Caco-2 (cell line): ENCODE measurements around the gene PPM1A. TPM values are rescaled to one million over a fixed set of nuclear protein-coding genes. Genes with fewer than 3 reads are reported as not detected.

ENCODE experiments used
- BruUV-seq: library from RNA; stranded (reverse); fragments of 400-500 nt; replicated peaks from 2 replicates; lab custom pipeline; 2021; lab: Mats Ljungman, UMichigan
- CTCF ChIA-PET: fragments of 300-600 bp; sonication (Branson Sonifier 250); formaldehyde crosslinking; loops from one replicate; lab custom pipeline; 2022; ENCODE audit warnings: antibody characterized with exemption; lab: Charles Lee
- POLR2A ChIA-PET: fragments of 300-600 bp; sonication (Branson Sonifier 250); formaldehyde crosslinking; loops from one replicate; lab custom pipeline; 2022; ENCODE audit warnings: antibody characterized with exemption; lab: Charles Lee
- DNase-seq, 2 experiments: peaks; one replicate each; pipeline versions ENCODE4 v3.0.0 to v3.0.0-alpha.2; 2020 to 2022
- H3K27me3 ChIP-seq: replicated peaks from 2 replicates; pipeline ENCODE4 v1.6.0; 2011; ENCODE audit warnings: low read length; ENCODE audit not compliant: control insufficient read depth, insufficient read depth
- H3K36me3 ChIP-seq: 2 replicates; pipeline ENCODE4 v1.5.1; 2011; ENCODE audit warnings: low read length; ENCODE audit not compliant: control insufficient read depth, insufficient read depth
- H3K4me1 ChIP-seq: fragments of 250-450 bp; sonication (Bioruptor Pico); 2 replicates; pipeline ENCODE4 v1.5.1; 2020; ENCODE audit warnings: mild to moderate bottlenecking
- H3K4me3 ChIP-seq: 2 replicates; pipeline ENCODE4 v1.5.1; 2011; ENCODE audit warnings: low read depth, mild to moderate bottlenecking, control low read depth, low read length
- H3K9me3 ChIP-seq: fragments of 250-450 bp; sonication (Bioruptor Pico); 2 replicates; pipeline ENCODE4 v1.5.1; 2020; ENCODE audit warnings: mild to moderate bottlenecking, moderate library complexity
- H3K27ac Mint-ChIP-seq: one replicate; pipeline ENCODE4 v1.8.0; 2022; ENCODE audit warnings: mixed read lengths; ENCODE audit not compliant: unreplicated experiment
- H3K27me3 Mint-ChIP-seq: one replicate; pipeline ENCODE4 v1.8.0; 2022; ENCODE audit warnings: mixed read lengths; ENCODE audit not compliant: insufficient read depth, unreplicated experiment
- H3K36me3 Mint-ChIP-seq: one replicate; pipeline ENCODE4 v1.8.0; 2022; ENCODE audit warnings: mild to moderate bottlenecking, mixed read lengths; ENCODE audit not compliant: insufficient read depth, unreplicated experiment
- H3K4me1 Mint-ChIP-seq: one replicate; pipeline ENCODE4 v1.8.0; 2022; ENCODE audit warnings: low read depth, mixed read lengths; ENCODE audit not compliant: unreplicated experiment
- H3K4me3 Mint-ChIP-seq: one replicate; pipeline ENCODE4 v1.8.0; 2022; ENCODE audit warnings: mild to moderate bottlenecking, moderate library complexity, mixed read lengths; ENCODE audit not compliant: unreplicated experiment
- H3K9me3 Mint-ChIP-seq: one replicate; pipeline ENCODE4 v1.8.0; 2022; ENCODE audit warnings: mixed read lengths; ENCODE audit not compliant: unreplicated experiment
- intact Hi-C: fragments of 100-400 bp; cut with micrococcal nuclease; formaldehyde crosslinking; loops from one replicate; pipeline ENCODE4 v1.10.0; 2022; ENCODE audit not compliant: unreplicated experiment
- total RNA-seq: library from RNA; stranded (reverse); gene quantifications from 2 replicates; pipeline ENCODE4 v1.2.3, GENCODE V29; 2022
- TF ChIP-seq, protein P1 (sequence below), 2 experiments: fragments of 200-600 bp in 1 of 2; IDR thresholded peaks; 1 replicate in 1 of 2; 2 replicates in 1 of 2; pipeline versions ENCODE4 v1.5.1 to v1.8.0; 2011 to 2022; ENCODE audit warnings: antibody characterized with exemption in 1 of 2, control low read depth in 1 of 2, inconsistent platforms in 1 of 2, low read depth in 1 of 2, low read length in 1 of 2, mild to moderate bottlenecking in 1 of 2, moderate library complexity in 1 of 2; ENCODE audit not compliant: insufficient read depth in 1 of 2, severe bottlenecking in 1 of 2, unreplicated experiment in 1 of 2

The PPM1A gene
- total RNA-seq, 1 experiment from 2014 or later, result 35.6 TPM

DNA sequence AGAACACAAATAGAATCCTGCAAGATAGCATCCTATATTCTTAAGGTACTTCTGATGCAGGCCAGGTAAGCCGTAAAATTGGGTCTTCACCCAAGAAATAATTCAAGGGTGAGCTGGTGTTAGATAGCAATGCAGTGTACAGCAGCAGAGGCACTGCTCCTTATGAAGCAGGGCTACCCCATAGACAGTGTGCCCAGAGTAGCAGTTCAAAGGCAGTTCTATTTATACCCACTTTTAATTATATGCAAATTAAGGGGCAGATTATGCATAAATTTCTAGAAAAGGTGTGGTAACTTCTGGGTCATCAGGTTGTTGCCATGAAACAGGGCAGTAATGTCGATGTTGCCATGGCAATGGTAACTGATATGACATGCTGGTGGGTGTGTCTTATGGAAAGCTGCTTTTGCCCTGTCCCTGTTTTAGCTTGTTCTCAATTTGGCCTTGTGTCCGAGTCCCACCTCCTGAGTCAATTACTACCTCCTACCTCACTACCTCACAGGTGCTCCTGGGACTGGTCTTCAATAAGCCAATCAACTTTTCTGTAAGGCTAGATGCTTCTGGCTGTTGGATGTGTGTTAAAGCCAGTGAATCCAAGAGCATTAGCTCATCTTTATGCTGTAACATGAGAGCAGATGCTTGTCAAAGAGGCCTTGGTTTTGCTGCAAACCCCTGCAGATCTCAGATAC lies 61.0 kb downstream of the PPM1A start:
- H3K27ac Mint-ChIP-seq, result no peak overlapping the region
- Histone ChIP-seq H3K4me1 (no peaks in the 10 kb centered on the region), H3K9me3 (no peaks in the 10 kb centered on the region), H3K27me3 (no peaks in the 10 kb centered on the region), H3K36me3 (no peaks in the 10 kb centered on the region), H3K4me3 (no peak overlapping the region)
- no peak overlapping the region for H3K4me3 Mint-ChIP-seq
- H3K36me3 Mint-ChIP-seq, result peaks cover 4% of the 10 kb centered on the region
- no peak for DNase-seq
- POLR2A ChIA-PET, result no interaction called here
- intact Hi-C loops, result loop anchor here (5.0 kb wide), 2 partner anchors 43 to 877 kb away; no protein-coding TSS in a partner anchor
- peaks cover 4% of the 10 kb centered on the region for H3K27me3 Mint-ChIP-seq
- BruUV-seq, result no TSS peak
- TF ChIP-seq, protein P1, sequence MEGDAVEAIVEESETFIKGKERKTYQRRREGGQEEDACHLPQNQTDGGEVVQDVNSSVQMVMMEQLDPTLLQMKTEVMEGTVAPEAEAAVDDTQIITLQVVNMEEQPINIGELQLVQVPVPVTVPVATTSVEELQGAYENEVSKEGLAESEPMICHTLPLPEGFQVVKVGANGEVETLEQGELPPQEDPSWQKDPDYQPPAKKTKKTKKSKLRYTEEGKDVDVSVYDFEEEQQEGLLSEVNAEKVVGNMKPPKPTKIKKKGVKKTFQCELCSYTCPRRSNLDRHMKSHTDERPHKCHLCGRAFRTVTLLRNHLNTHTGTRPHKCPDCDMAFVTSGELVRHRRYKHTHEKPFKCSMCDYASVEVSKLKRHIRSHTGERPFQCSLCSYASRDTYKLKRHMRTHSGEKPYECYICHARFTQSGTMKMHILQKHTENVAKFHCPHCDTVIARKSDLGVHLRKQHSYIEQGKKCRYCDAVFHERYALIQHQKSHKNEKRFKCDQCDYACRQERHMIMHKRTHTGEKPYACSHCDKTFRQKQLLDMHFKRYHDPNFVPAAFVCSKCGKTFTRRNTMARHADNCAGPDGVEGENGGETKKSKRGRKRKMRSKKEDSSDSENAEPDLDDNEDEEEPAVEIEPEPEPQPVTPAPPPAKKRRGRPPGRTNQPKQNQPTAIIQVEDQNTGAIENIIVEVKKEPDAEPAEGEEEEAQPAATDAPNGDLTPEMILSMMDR (IDR thresholded peaks at IDR 0.05; ENCODE audit: insufficient read depth in 1 of 2, low read depth in 1 of 2, low read length in 1 of 2, severe bottlenecking in 1 of 2, unreplicated experiment in 1 of 2), result no peak
- CTCF ChIA-PET, result no interaction called here
- no peaks in the 10 kb centered on the region for H3K4me1 Mint-ChIP-seq
- H3K9me3 Mint-ChIP-seq, result no peaks in the 10 kb centered on the region

DNA sequence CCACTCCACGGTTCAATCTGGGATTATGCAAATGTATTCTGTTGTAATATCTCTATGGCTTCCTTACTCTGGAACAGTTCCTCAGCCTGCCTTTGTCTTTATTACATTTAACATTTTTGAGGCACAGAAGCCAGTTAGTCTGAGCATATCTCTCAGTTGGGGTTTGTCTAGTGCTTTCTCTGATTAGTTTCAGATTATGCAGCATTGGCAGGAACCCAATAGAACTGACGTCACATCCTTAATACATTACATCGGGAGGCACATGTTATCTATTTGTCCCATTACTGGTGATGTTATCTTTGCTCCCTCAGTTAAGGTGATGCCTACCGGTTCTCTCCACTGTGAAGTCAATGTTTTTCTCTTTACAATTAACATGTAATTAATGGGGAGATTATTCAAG lies 62.4 kb downstream of the PPM1A start:
- POLR2A ChIA-PET, result no interaction called here
- CTCF ChIA-PET, result no interaction called here
- TF ChIP-seq, protein P1 (IDR thresholded peaks at IDR 0.05; ENCODE audit: insufficient read depth in 1 of 2, low read depth in 1 of 2, low read length in 1 of 2, severe bottlenecking in 1 of 2, unreplicated experiment in 1 of 2), result no peak

DNA sequence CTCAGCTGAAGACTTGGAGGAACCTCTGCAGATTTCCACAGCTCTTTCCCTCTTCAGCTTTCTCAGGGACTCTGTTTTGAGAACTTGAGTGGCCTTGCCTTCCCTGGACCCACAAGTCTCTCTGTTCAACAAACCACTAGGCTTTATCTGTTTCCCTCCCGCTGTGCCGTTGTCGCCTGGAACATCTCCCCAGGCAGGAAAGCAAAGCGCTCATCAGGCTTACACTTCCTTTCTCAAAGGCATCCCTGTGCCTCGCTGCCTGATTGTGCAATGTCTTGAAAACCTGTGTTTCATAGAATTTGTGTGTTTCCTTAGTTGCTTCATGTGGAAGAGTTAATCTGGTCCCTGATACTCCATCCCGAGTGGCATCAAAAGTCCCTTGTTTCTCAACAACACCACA lies 64.1 kb downstream of the PPM1A start:
- BruUV-seq, result no TSS peak
- Histone ChIP-seq H3K4me3 (no peak overlapping the region), H3K27me3 (no peaks in the 10 kb centered on the region), H3K4me1 (no peaks in the 10 kb centered on the region), H3K9me3 (no peaks in the 10 kb centered on the region), H3K36me3 (no peaks in the 10 kb centered on the region)
- Mint-ChIP-seq H3K27me3 (peaks cover 4% of the 10 kb centered on the region), H3K36me3 (no peaks in the 10 kb centered on the region), H3K4me3 (no peak overlapping the region), H3K27ac (no peak overlapping the region), H3K9me3 (no peaks in the 10 kb centered on the region), H3K4me1 (no peaks in the 10 kb centered on the region)
- no peak for DNase-seq
- TF ChIP-seq, protein P1 (IDR thresholded peaks at IDR 0.05; ENCODE audit: insufficient read depth in 1 of 2, low read depth in 1 of 2, low read length in 1 of 2, severe bottlenecking in 1 of 2, unreplicated experiment in 1 of 2), result no peak
- intact Hi-C loops, result loop anchor here (5.0 kb wide), 2 partner anchors 46 to 874 kb away; no protein-coding TSS in a partner anchor
- ChIA-PET POLR2A (no interaction called here), CTCF (no interaction called here)

More for the DNA sequence above, 62.4 kb downstream of the PPM1A start:
- Histone ChIP-seq H3K9me3 (no peaks in the 10 kb centered on the region), H3K27me3 (no peaks in the 10 kb centered on the region), H3K4me1 (no peaks in the 10 kb centered on the region), H3K36me3 (no peaks in the 10 kb centered on the region), H3K4me3 (no peak overlapping the region)
- no peak overlapping the region for H3K4me3 Mint-ChIP-seq
- BruUV-seq, result no TSS peak
- no peaks in the 10 kb centered on the region for H3K4me1 Mint-ChIP-seq
- intact Hi-C loops, result loop anchor here (5.0 kb wide), 2 partner anchors 44 to 876 kb away; no protein-coding TSS in a partner anchor
- no peaks in the 10 kb centered on the region for H3K36me3 Mint-ChIP-seq
- H3K27me3 Mint-ChIP-seq, result peaks cover 4% of the 10 kb centered on the region
- H3K27ac Mint-ChIP-seq, result no peak overlapping the region
- no peaks in the 10 kb centered on the region for H3K9me3 Mint-ChIP-seq
- no peak for DNase-seq
